BJ (cell line): ENCODE measurements around the gene SF3A1. TPM values are rescaled to one million over a fixed set of nuclear protein-coding genes. Genes with fewer than 3 reads are reported as not detected.

ENCODE experiments used
- CTCF ChIA-PET: fragments of 350-600 bp; formaldehyde crosslinking; extraction: SDS; loops from one replicate; lab custom pipeline; 2021; ENCODE audit warnings: antibody characterized with exemption, inconsistent platforms; lab: Yijun Ruan, JAX
- POLR2A ChIA-PET: fragments of 300-600 bp; sonication (Branson Sonifier 250); formaldehyde crosslinking; extraction: SDS; loops from one replicate; lab custom pipeline; 2021; ENCODE audit warnings: antibody characterized with exemption; lab: Charles Lee
- DNase-seq: peaks from one replicate; pipeline ENCODE4 v3.0.0-alpha.2; 2011; ENCODE audit warnings: low read depth
- H3K27me3 ChIP-seq: 2 replicates; pipeline ENCODE4 v1.6.0; 2011; ENCODE audit warnings: low read length; ENCODE audit not compliant: control insufficient read depth, insufficient read depth
- H3K36me3 ChIP-seq: 2 replicates; pipeline ENCODE4 v1.5.1; 2011; ENCODE audit warnings: low read length; ENCODE audit not compliant: control insufficient read depth, insufficient read depth
- H3K4me3 ChIP-seq: 2 replicates; pipeline ENCODE4 v1.5.1; 2011; ENCODE audit warnings: low read depth, mild to moderate bottlenecking, control low read depth, low read length
- polyA plus RNA-seq: library from polyadenylated mRNA; depleted of rRNA; stranded (reverse); fragments of >200 nt; gene quantifications from 2 replicates; pipeline ENCODE4 v1.2.3, GENCODE V29; 2011
- TF ChIP-seq, protein P1 (sequence below): IDR thresholded peaks from 2 replicates; pipeline ENCODE4 v1.5.1; 2011; ENCODE audit warnings: low read depth, mild to moderate bottlenecking, control low read depth, inconsistent platforms, low read length, moderate library complexity; ENCODE audit not compliant: insufficient read depth

Gene SF3A1
- polyA plus RNA-seq, 1 experiment = 66.8 TPM

DNA sequence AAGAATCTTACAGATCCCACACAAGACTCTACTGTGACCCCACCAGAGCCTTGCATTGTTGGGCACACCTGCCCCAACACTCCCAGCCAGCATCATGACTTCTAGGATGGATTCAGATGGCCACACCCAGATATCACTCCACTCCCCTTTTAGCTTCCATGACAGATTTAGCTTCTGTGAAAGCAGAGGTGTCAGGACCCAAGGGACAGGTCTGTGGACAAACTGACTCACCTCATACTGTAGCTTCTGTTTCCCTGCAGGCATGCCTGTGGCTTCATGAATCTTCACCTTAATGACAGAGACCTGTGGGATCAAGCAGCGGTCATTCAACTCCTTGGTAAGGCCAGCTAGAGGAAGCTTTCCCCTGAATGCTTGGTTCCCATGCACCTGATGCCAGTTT is 21.5 kb downstream of the SF3A1 start:
- CTCF ChIA-PET = interaction anchor here (2.4 kb wide), 1 partner anchor 47 kb away, joined by 11 read pairs; no protein-coding TSS in a partner anchor
- POLR2A ChIA-PET = no interaction called here
- Histone ChIP-seq H3K27me3 (no peaks in the 10 kb centered on the region), H3K36me3 (peaks cover 39% of the 10 kb centered on the region), H3K4me3 (no peak overlapping the region)
- DNase-seq = no peak
- TF ChIP-seq, protein P1, sequence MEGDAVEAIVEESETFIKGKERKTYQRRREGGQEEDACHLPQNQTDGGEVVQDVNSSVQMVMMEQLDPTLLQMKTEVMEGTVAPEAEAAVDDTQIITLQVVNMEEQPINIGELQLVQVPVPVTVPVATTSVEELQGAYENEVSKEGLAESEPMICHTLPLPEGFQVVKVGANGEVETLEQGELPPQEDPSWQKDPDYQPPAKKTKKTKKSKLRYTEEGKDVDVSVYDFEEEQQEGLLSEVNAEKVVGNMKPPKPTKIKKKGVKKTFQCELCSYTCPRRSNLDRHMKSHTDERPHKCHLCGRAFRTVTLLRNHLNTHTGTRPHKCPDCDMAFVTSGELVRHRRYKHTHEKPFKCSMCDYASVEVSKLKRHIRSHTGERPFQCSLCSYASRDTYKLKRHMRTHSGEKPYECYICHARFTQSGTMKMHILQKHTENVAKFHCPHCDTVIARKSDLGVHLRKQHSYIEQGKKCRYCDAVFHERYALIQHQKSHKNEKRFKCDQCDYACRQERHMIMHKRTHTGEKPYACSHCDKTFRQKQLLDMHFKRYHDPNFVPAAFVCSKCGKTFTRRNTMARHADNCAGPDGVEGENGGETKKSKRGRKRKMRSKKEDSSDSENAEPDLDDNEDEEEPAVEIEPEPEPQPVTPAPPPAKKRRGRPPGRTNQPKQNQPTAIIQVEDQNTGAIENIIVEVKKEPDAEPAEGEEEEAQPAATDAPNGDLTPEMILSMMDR = no peak

DNA sequence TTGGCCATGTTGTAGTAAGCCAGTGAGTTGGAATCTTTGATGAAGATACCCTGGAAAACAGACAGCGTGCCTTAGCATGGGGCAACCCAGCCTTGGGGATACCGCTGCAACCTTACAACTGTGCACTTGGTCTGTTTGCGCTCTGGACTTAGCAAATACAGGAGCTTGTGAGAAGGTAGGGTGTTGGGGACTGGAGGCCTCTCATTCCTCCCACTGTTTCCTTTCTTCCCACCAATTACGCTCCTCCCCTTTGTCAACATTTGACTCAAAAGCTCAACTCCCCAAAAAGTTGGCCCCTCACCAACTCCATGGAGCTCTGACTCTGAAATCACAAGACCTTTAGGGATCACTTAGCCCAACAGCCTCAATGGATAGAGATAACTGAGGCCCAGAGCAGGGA is 22.0 kb downstream of the SF3A1 start:
- TF ChIP-seq, protein P1 = no peak
- DNase-seq = no peak
- H3K36me3 ChIP-seq = peaks cover 34% of the 10 kb centered on the region
- H3K27me3 ChIP-seq = no peaks in the 10 kb centered on the region
- no peak overlapping the region for H3K4me3 ChIP-seq
- POLR2A ChIA-PET = no interaction called here
- CTCF ChIA-PET = interaction anchor here (2.4 kb wide), 1 partner anchor 47 kb away, joined by 11 read pairs; no protein-coding TSS in a partner anchor

DNA sequence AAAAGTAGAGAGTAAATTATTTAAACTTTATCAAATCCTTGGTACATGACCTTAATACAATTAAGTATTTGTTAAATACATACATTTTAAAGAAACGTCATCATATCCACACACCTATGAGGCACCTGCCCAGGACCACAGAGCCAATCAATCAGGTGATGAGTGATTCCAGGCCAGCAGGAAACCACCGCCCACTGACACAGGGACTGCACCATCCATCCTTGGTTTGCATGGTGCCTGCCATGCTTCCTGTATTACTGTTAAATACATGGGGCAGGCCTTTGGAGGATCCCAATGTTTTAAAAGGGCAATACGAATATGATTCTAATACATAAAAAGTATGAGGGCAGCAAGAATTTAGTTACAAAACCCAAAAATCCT is 23.0 kb downstream of the SF3A1 start:
- no peak for DNase-seq
- peaks cover 30% of the 10 kb centered on the region for H3K36me3 ChIP-seq
- H3K4me3 ChIP-seq = no peak overlapping the region
- no peaks in the 10 kb centered on the region for H3K27me3 ChIP-seq
- ChIA-PET POLR2A (no interaction called here), CTCF (interaction anchor here (1.3 kb wide), 1 partner anchor 16 kb away, joined by 4 read pairs; no protein-coding TSS in a partner anchor)
- TF ChIP-seq, protein P1 = no peak

DNA sequence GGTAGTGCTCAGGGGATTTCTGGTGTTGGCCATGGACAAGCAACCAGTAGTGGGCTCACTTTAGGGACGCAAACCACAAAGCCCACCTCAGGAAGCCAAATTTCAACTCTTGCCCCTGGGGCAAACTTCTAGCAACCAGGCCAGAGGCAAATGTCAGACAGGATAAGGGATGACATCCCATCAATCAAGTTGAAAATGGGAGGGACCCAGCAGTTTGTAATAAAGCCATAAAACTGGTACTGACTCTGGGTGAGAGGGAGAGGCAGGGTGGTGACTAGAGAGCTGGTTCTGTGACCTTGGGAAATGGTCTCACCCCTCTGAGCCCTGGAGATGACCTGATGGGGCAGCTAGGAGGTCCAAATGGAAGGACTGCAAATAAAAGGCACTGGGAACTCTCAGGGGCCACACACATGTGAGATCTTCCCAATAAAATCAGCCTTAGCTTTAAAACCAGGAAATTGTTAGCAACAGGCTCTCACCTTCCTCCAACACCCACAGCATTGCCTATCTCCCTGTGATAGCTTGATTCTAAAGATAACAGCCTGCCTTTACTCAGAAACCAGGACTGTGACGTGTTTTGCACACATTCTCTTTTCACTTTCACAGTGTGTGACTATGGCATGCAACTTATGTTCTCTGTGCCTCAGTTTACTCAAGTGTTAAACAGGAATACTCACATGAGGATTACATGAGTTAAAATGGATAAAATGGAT is 23.5 kb downstream of the SF3A1 start:
- TF ChIP-seq, protein P1 = no peak
- DNase-seq = no peak
- H3K27me3 ChIP-seq = no peaks in the 10 kb centered on the region
- H3K4me3 ChIP-seq = no peak overlapping the region
- CTCF ChIA-PET = interaction anchor here (1.3 kb wide), 1 partner anchor 17 kb away, joined by 4 read pairs; no protein-coding TSS in a partner anchor
- POLR2A ChIA-PET = no interaction called here
- H3K36me3 ChIP-seq = peaks cover 27% of the 10 kb centered on the region

DNA sequence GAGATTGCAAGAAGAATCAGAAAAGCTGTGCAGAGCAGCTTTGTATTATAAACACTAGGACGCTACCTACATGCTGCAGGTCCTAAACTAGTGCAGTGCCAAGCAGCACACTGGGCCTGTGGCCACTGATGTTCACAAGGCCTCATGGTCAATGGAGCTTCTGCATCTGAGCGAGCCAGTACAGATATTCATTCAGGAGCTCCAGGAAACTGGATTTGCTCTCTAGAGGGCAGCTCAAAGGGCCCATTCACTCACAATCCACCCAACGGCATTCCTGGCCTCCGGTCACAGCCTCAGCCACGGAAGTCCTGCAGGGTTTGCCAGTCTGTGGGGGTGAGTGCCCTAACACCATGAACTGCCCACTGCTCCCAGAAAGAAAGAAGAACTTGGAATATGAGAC is 24.1 kb downstream of the SF3A1 start:
- peaks cover 23% of the 10 kb centered on the region for H3K36me3 ChIP-seq
- no peak overlapping the region for H3K4me3 ChIP-seq
- no peak for DNase-seq
- TF ChIP-seq, protein P1 = no peak
- ChIA-PET POLR2A (no interaction called here), CTCF (interaction anchor here (1.3 kb wide), 1 partner anchor 18 kb away, joined by 4 read pairs; no protein-coding TSS in a partner anchor)
- H3K27me3 ChIP-seq = no peaks in the 10 kb centered on the region
